Heart left ventricle (tissue), 13 donors: ENCODE measurements around the gene MAGIX.

Source experiments
- POLR2A ChIP-seq, 2 donors: fragments of 450-650 bp; IDR thresholded peaks; one replicate each; pipeline ENCODE4 v1.6.1; 2017; ENCODE audit warnings: antibody characterized with exemption in 2 of 2, mild to moderate bottlenecking in 2 of 2, moderate library complexity in 2 of 2
- TF ChIP-seq, protein P1 (sequence below), 12 donors: fragments of 200-600 bp; sonication (generic) in 4 of 12; IDR thresholded peaks; one replicate each; pipeline versions ENCODE4 v1.5.0 to v1.8.0; 2018 to 2022; ENCODE audit warnings: antibody characterized with exemption in 12 of 12, mild to moderate bottlenecking in 5 of 12
- donor health status: ischemic (EF 13 %, LVEDD 7.1; RV severe dilation, severe dysfunction).
- donor health status: DM: no; HTN: yes; CAD: no.
- donor health status: DM: no; HTN: no; CAD: no.
- donor health status: ischemic (EF 25% LVEDD 6.9; RV normal size, moderate dysfunction).
- donor health status: ischemic (EF 25% LVEDD 5.7; RV mildly dilated, moderate dysfunction).
- donor health status: ischemic (EF 35%, LVEDD 5.7; RV mildly dilated, moderate dysfunction).
- donor health status: nonischemic (EF 11% LVEDD 7.7; RV severe dilation, severe dysfunction).
- donor health status: DM: yes; HTN: yes; CAD: no.
- donor health status: PGD.
- donor health status: ischemic (EF 29% LVEDD 5.4; RV normal size, mild dysfunction).
- donor health status: nonischemic (EF 23%, LVEDD 6.1; RV moderate dilation, normal function).

DNA sequence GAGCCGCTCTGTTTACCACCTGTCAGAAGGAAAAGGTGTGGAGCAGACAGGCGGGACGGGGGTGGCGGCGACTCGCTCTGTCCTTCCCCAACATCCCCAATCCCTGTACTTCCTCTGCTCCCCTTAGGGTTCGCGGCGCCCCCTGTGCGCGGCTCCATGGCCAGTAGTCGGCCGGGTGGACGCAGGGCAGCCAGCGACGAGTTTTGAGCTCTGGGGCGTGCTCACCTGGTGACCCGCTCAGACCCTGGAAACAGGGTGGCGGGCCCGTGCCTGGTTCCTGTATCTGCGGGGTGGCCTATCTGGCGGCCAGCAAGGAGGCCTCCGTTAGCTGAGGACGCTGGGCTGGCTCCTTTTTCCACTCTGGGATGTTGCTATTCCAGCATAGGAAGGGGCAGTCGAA, 5.4 kb upstream of the MAGIX start:
- TF ChIP-seq, protein P1, sequence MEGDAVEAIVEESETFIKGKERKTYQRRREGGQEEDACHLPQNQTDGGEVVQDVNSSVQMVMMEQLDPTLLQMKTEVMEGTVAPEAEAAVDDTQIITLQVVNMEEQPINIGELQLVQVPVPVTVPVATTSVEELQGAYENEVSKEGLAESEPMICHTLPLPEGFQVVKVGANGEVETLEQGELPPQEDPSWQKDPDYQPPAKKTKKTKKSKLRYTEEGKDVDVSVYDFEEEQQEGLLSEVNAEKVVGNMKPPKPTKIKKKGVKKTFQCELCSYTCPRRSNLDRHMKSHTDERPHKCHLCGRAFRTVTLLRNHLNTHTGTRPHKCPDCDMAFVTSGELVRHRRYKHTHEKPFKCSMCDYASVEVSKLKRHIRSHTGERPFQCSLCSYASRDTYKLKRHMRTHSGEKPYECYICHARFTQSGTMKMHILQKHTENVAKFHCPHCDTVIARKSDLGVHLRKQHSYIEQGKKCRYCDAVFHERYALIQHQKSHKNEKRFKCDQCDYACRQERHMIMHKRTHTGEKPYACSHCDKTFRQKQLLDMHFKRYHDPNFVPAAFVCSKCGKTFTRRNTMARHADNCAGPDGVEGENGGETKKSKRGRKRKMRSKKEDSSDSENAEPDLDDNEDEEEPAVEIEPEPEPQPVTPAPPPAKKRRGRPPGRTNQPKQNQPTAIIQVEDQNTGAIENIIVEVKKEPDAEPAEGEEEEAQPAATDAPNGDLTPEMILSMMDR (IDR thresholded peaks at IDR 0.05) = no peak
- TF ChIP-seq POLR2A (IDR thresholded peaks at IDR 0.05) = no peak
